Measurements from ENCODE around the gene ZNF205.

DNA sequence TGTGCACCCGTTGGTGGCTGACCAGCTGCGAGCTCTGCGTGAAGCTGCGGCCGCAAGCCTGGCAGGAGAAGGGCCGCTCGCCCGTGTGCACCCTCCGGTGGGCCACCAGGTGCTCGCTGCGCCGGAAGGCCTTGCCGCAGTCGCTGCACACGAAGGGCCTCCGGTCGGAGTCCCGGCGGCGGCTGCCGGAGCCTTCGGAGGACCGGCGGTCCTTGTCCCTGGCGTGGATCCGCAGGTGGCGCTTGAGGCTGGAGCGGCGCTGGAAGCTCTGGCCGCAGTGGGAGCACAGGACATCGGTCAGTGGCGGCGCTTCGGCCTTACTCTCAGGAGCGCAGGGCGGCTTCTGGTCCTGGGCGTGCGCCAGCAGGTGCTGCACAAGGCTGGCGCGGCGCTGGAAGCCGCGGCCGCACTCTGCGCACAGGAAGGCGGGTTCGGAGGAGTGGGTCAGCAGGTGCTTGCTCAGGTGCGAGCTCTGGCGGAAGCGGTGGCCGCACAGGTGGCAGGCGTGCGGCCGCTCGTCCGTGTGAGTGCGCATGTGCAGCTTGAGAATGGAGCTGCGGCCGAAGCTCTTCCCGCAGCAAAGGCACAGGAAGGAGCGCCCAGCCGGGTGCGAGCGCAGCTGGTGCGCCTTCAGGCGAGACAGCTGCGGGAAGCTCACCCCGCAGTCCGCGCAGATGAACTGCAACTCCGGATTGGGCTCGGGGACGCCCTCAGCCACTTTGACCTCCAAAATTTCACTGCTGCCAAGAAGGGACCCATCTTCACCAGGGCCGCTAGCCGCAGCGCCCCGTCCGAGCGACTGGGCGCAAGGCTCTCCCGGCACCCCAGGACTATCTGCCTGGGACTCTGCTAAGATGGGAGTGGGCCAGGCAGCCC, 22.4 kb upstream of the ZNF205 start:
- TF ChIP-seq EP300 (IDR thresholded peaks at IDR 0.05) (no peak), POLR2A (IDR thresholded peaks at IDR 0.05; ENCODE audit: low read depth) (no peak)
- TF ChIP-seq, protein P1, sequence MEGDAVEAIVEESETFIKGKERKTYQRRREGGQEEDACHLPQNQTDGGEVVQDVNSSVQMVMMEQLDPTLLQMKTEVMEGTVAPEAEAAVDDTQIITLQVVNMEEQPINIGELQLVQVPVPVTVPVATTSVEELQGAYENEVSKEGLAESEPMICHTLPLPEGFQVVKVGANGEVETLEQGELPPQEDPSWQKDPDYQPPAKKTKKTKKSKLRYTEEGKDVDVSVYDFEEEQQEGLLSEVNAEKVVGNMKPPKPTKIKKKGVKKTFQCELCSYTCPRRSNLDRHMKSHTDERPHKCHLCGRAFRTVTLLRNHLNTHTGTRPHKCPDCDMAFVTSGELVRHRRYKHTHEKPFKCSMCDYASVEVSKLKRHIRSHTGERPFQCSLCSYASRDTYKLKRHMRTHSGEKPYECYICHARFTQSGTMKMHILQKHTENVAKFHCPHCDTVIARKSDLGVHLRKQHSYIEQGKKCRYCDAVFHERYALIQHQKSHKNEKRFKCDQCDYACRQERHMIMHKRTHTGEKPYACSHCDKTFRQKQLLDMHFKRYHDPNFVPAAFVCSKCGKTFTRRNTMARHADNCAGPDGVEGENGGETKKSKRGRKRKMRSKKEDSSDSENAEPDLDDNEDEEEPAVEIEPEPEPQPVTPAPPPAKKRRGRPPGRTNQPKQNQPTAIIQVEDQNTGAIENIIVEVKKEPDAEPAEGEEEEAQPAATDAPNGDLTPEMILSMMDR (IDR thresholded peaks at IDR 0.05), result no peak
